H1 (cell line): ENCODE results near the gene COX5A. TPM values are rescaled to one million over a fixed set of nuclear protein-coding genes. Genes with fewer than 3 reads are reported as not detected.

ENCODE experiments used
- CTCF ChIA-PET: fragments of 300-600 bp; sonication (Branson Sonifier 250); formaldehyde crosslinking; loops from one replicate; lab custom pipeline; 2021; ENCODE audit not compliant: partially characterized antibody; lab: Charles Lee
- POLR2A ChIA-PET: fragments of 300-600 bp; sonication (Branson Sonifier 250); formaldehyde crosslinking; loops from one replicate; lab custom pipeline; 2021; ENCODE audit warnings: inconsistent platforms; ENCODE audit not compliant: partially characterized antibody; lab: Charles Lee
- DNase-seq, 2 experiments: peaks; one replicate each; pipeline versions ENCODE4 v3.0.0 to v3.0.0-alpha.2; 2010 to 2022; ENCODE audit warnings: low spot score in 2 of 2, low read depth in 1 of 2, mixed read lengths in 1 of 2
- FAIRE-seq: peaks from 2 replicates; lab custom pipeline; 2011; peaks lifted over from hg19 to GRCh38; lab: Jason Lieb, UNC
- H2AFZ ChIP-seq: 2 replicates; pipeline ENCODE4 v1.8.1; 2012; ENCODE audit warnings: low read length, inconsistent platforms
- H2AK5ac ChIP-seq: 2 replicates; pipeline ENCODE4 v1.6.1; 2013; ENCODE audit warnings: low read depth, low read length
- H2BK120ac ChIP-seq: replicated peaks from 2 replicates; pipeline ENCODE3; 2013; ENCODE audit warnings: low read depth, low read length, inconsistent platforms
- H2BK12ac ChIP-seq: 2 replicates; pipeline ENCODE4 v1.6.1; 2013; ENCODE audit warnings: low read depth, low read length
- H2BK15ac ChIP-seq: 2 replicates; pipeline ENCODE4 v1.6.1; 2013; ENCODE audit warnings: low read length
- H2BK20ac ChIP-seq: 2 replicates; pipeline ENCODE4 v1.6.1; 2013; ENCODE audit warnings: low read length
- H2BK5ac ChIP-seq: 2 replicates; pipeline ENCODE4 v1.6.1; 2013; ENCODE audit warnings: low read depth, low read length
- H3K14ac ChIP-seq: 2 replicates; pipeline ENCODE4 v1.6.1; 2013; ENCODE audit warnings: inconsistent platforms; ENCODE audit not compliant: insufficient read length
- H3K18ac ChIP-seq: 2 replicates; pipeline ENCODE4 v1.6.1; 2013; ENCODE audit warnings: low read length; ENCODE audit errors: extremely low read depth
- H3K23ac ChIP-seq: 2 replicates; pipeline ENCODE4 v1.6.1; 2013; ENCODE audit warnings: inconsistent platforms; ENCODE audit not compliant: insufficient read length
- H3K23me2 ChIP-seq: 2 replicates; pipeline ENCODE4 v1.6.1; 2013; ENCODE audit warnings: low read depth, low read length
- H3K27ac ChIP-seq: 2 replicates; pipeline ENCODE4 v1.6.1; 2011; ENCODE audit warnings: low read depth, low read length, inconsistent platforms
- H3K27me3 ChIP-seq, 4 experiments: replicated peaks in 1 of 4; 1 replicate in 1 of 4; 2 replicates in 3 of 4; pipeline versions ENCODE4 v1.6.1 to v1.8.1; 2011 to 2013; ENCODE audit warnings: low read length in 3 of 4, mild to moderate bottlenecking in 3 of 4, inconsistent platforms in 2 of 4, mixed read lengths in 2 of 4, moderate library complexity in 1 of 4; ENCODE audit not compliant: control insufficient read depth in 3 of 4, insufficient read depth in 3 of 4; ENCODE audit errors: extremely low read depth in 1 of 4
- H3K36me3 ChIP-seq, 4 experiments: 2 replicates each; pipeline versions ENCODE4 v1.6.1 to v1.8.1; 2011 to 2013; ENCODE audit warnings: mild to moderate bottlenecking in 4 of 4, low read length in 3 of 4, moderate library complexity in 2 of 4, control low read depth in 1 of 4, inconsistent platforms in 1 of 4; ENCODE audit not compliant: insufficient read depth in 4 of 4, control insufficient read depth in 2 of 4
- H3K4ac ChIP-seq: replicated peaks from 2 replicates; pipeline ENCODE3; 2013; ENCODE audit warnings: low read length, low read depth, mixed read lengths, inconsistent platforms; ENCODE audit not compliant: insufficient read length
- H3K4me1 ChIP-seq, 4 experiments: replicated peaks in 1 of 4; 1 replicate in 1 of 4; 2 replicates in 3 of 4; pipeline versions ENCODE4 v1.6.1 to v1.8.1; 2011 to 2013; ENCODE audit warnings: low read length in 3 of 4, inconsistent platforms in 2 of 4, mixed read lengths in 1 of 4; ENCODE audit not compliant: insufficient read depth in 4 of 4, control insufficient read depth in 3 of 4
- H3K4me2 ChIP-seq, 2 experiments: 2 replicates each; pipeline versions ENCODE4 v1.6.1 to v1.8.1; 2011 to 2013; ENCODE audit warnings: low read depth in 2 of 2, low read length in 2 of 2, control low read depth in 1 of 2, inconsistent platforms in 1 of 2, mild to moderate bottlenecking in 1 of 2; ENCODE audit not compliant: insufficient read depth in 1 of 2
- H3K4me3 ChIP-seq, 4 experiments: fragments of 200-600, 300-600 bp in 1 of 4; sonication (generic), shearing (Covaris generic), sonication (Bioruptor Twin) in 1 of 4; 2 replicates each; pipeline versions ENCODE4 v1.5.1 to v1.8.1; 2011 to 2016; ENCODE audit warnings: low read length in 4 of 4, low read depth in 3 of 4, control low read depth in 2 of 4, inconsistent platforms in 2 of 4, mild to moderate bottlenecking in 2 of 4, mixed read lengths in 1 of 4, moderate library complexity in 1 of 4; ENCODE audit not compliant: insufficient read depth in 2 of 4; ENCODE audit errors: extremely low read depth in 1 of 4
- H3K56ac ChIP-seq: replicated peaks from 2 replicates; pipeline ENCODE3; 2013; ENCODE audit warnings: low read depth, mild to moderate bottlenecking, mixed read lengths, low read length, inconsistent platforms; ENCODE audit not compliant: insufficient read length
- H3K79me1 ChIP-seq: 2 replicates; pipeline ENCODE4 v1.6.1; 2013; ENCODE audit warnings: low read depth, low read length, control low read depth
- H3K79me2 ChIP-seq, 2 experiments: 2 replicates each; pipeline versions ENCODE4 v1.6.1 to v1.8.1; 2012 to 2013; ENCODE audit warnings: low read length in 2 of 2, mild to moderate bottlenecking in 2 of 2, inconsistent platforms in 1 of 2; ENCODE audit not compliant: insufficient read depth in 2 of 2, control insufficient read depth in 1 of 2
- H3K9ac ChIP-seq, 4 experiments: replicated peaks in 1 of 4; 1 replicate in 1 of 4; 2 replicates in 3 of 4; pipeline versions ENCODE4 v1.6.1 to v1.8.1; 2011 to 2013; ENCODE audit warnings: low read depth in 3 of 4, low read length in 3 of 4, control low read depth in 2 of 4, mild to moderate bottlenecking in 2 of 4, moderate library complexity in 2 of 4, inconsistent platforms in 1 of 4; ENCODE audit errors: extremely low read depth in 1 of 4
- H3K9me3 ChIP-seq, 2 experiments: 2 replicates each; pipeline versions ENCODE4 v1.6.1 to v1.8.1; 2012 to 2013; ENCODE audit warnings: mild to moderate bottlenecking in 2 of 2, moderate library complexity in 2 of 2, control low read depth in 1 of 2, inconsistent platforms in 1 of 2, low read depth in 1 of 2, low read length in 1 of 2, mixed read lengths in 1 of 2; ENCODE audit not compliant: insufficient read depth in 2 of 2
- H4K20me1 ChIP-seq, 2 experiments: replicated peaks in 1 of 2; 2 replicates each; pipeline versions ENCODE3 to v1.8.1; 2011 to 2013; ENCODE audit warnings: inconsistent platforms in 2 of 2, low read length in 2 of 2, mild to moderate bottlenecking in 1 of 2; ENCODE audit not compliant: insufficient read depth in 2 of 2, control insufficient read depth in 1 of 2
- H4K5ac ChIP-seq: 2 replicates; pipeline ENCODE4 v1.6.1; 2013; ENCODE audit warnings: low read length, low read depth, mixed read lengths, inconsistent platforms; ENCODE audit not compliant: insufficient read length
- H4K8ac ChIP-seq: 2 replicates; pipeline ENCODE4 v1.8.0; 2013; ENCODE audit warnings: mild to moderate bottlenecking, moderate library complexity, low read length, inconsistent platforms; ENCODE audit not compliant: insufficient read depth; ENCODE audit errors: extremely low read depth
- H4K91ac ChIP-seq: replicated peaks from 2 replicates; pipeline ENCODE3; 2013; ENCODE audit warnings: low read length, mixed read lengths, inconsistent platforms; ENCODE audit not compliant: insufficient read length
- BCL11A ChIP-seq, 2 experiments: IDR thresholded peaks; one replicate each; pipeline ENCODE4 v1.6.1; 2011; ENCODE audit warnings: low read depth in 2 of 2, low read length in 2 of 2, mild to moderate bottlenecking in 2 of 2
- CHD2 ChIP-seq: IDR thresholded peaks from 2 replicates; pipeline ENCODE4 v1.6.1; 2012; ENCODE audit warnings: low read length, improper control_type of control experiment
- E2F6 ChIP-seq: IDR thresholded peaks from 2 replicates; pipeline ENCODE4 v1.6.1; 2012; ENCODE audit warnings: inconsistent platforms
- EZH2 ChIP-seq: fragments of 200-600 bp; sonication (generic); IDR thresholded peaks from 2 replicates; pipeline ENCODE4 v1.7.1; 2012; ENCODE audit warnings: low read depth, mild to moderate bottlenecking, moderate library complexity, low read length, inconsistent platforms; ENCODE audit not compliant: severe bottlenecking
- MAFK ChIP-seq: IDR thresholded peaks from 2 replicates; pipeline ENCODE4 v1.6.1; 2012; ENCODE audit warnings: low read depth, mild to moderate bottlenecking, improper control_type of control experiment, low read length
- POU5F1 ChIP-seq: IDR thresholded peaks from 2 replicates; pipeline ENCODE4 v1.6.1; 2011; ENCODE audit warnings: low read depth, mild to moderate bottlenecking, low read length, moderate library complexity
- RAD21 ChIP-seq, 2 experiments: IDR thresholded peaks in 1 of 2; conservative IDR thresholded peaks in 1 of 2; 2 replicates each; pipeline ENCODE4 v1.6.1; 2011; ENCODE audit warnings: low read depth in 2 of 2, low read length in 2 of 2, improper control_type of control experiment in 1 of 2, inconsistent platforms in 1 of 2, mild to moderate bottlenecking in 1 of 2, moderate library complexity in 1 of 2
- RBBP5 ChIP-seq: IDR thresholded peaks from 2 replicates; pipeline ENCODE4 v1.7.1; 2012; ENCODE audit warnings: low read depth, mild to moderate bottlenecking, inconsistent platforms, low read length, moderate library complexity, borderline replicate concordance
- RNF2 ChIP-seq: fragments of 200-900, 300-1000 bp; sonication (generic); IDR thresholded peaks from 2 replicates; pipeline ENCODE4 v1.7.1; 2016; ENCODE audit warnings: borderline replicate concordance, low read depth, mild to moderate bottlenecking, antibody characterized with exemption, low read length; ENCODE audit not compliant: poor library complexity, severe bottlenecking; ENCODE audit errors: missing control alignments
- RXRA ChIP-seq: IDR thresholded peaks from 2 replicates; pipeline ENCODE4 v1.6.1; 2011; ENCODE audit warnings: low read depth, mild to moderate bottlenecking, low read length, moderate library complexity; ENCODE audit not compliant: insufficient read depth
- SIN3A ChIP-seq, 2 experiments: IDR thresholded peaks in 1 of 2; conservative IDR thresholded peaks in 1 of 2; 2 replicates each; pipeline ENCODE4 v1.6.1; 2011 to 2012; ENCODE audit warnings: low read length in 2 of 2, improper control_type of control experiment in 1 of 2, low read depth in 1 of 2, mild to moderate bottlenecking in 1 of 2
- TAF1 ChIP-seq: IDR thresholded peaks from 2 replicates; pipeline ENCODE4 v1.6.1; 2011; ENCODE audit warnings: mild to moderate bottlenecking, low read depth, low read length
- WGBS, 2 experiments: shearing (Covaris generic) in 1 of 2; methylation state at CpG; one replicate each; pipeline versions ENCODE4 v1.1.6 to v1.1.7; 2013 to 2015; ENCODE audit warnings: low lambda C conversion rate in 2 of 2, mixed read lengths in 2 of 2, inconsistent platforms in 1 of 2, low coverage in 1 of 2, missing lambda C conversion rate in 1 of 2; ENCODE audit not compliant: insufficient replicate concordance in 2 of 2, insufficient coverage in 1 of 2, insufficient read length in 1 of 2; ENCODE audit errors: extremely low coverage in 1 of 2, missing lambda C conversion rate in 1 of 2; 5-methylcytosine and 5-hydroxymethylcytosine counted together
- polyA plus RNA-seq, 7 experiments: library from polyadenylated mRNA; depleted of rRNA in 3 of 7; stranded (reverse) in 5 of 7; unstranded in 2 of 7; fragments of >200 nt in 5 of 7; fragments of 200-250 nt in 2 of 7; gene quantifications; 1 replicate in 5 of 7; 2 replicates in 1 of 7; 4 replicates in 1 of 7; pipeline versions ENCODE4 v1.2.1 to v1.2.3, GENCODE V29; 2011 to 2013; ENCODE audit warnings: missing spikeins in 2 of 7, mixed read lengths in 2 of 7
- total RNA-seq: library from RNA; stranded (reverse); fragmentation: NEBNext Ultra II Directional; extraction: Animal tissue kit (Norgen Biotek cat#: 25700); gene quantifications from 2 replicates; pipeline ENCODE4 v1.2.1, GENCODE V29; 2021

The COX5A gene
- total and polyA plus RNA-seq, 2 of the 8 experiments (the other 6 are each of a cell fraction or from before 2014, with no cell fraction given), result 270 to 367 TPM

GRCh38 chr15:74913041-74913440 is 24.8 kb downstream of the COX5A start:
- Histone ChIP-seq H2AFZ (no peak overlapping the region), H3K56ac (no peak overlapping the region), H3K36me3 (peaks cover 7 to 40% (median 21%) of the 10 kb centered on the region in 4 experiments), H4K20me1 (peaks cover 0 to 2% of the 10 kb centered on the region in 2 experiments), H3K18ac (no peak overlapping the region), H3K9me3 (no peaks in the 10 kb centered on the region), H2BK20ac (no peak overlapping the region), H4K91ac (no peak overlapping the region), H3K27ac (no peak overlapping the region), H3K9ac (no peak overlapping the region), H3K23me2 (no peaks in the 10 kb centered on the region), H3K4ac (no peak overlapping the region), H2AK5ac (no peak overlapping the region), H3K4me2 (no peak overlapping the region), H2BK12ac (no peak overlapping the region), H2BK120ac (no peak overlapping the region), H3K23ac (no peak overlapping the region), H3K4me1 (no peaks in the 10 kb centered on the region), H4K8ac (no peak overlapping the region), H4K5ac (no peak overlapping the region), H3K14ac (no peak overlapping the region), H3K79me2 (no peaks in the 10 kb centered on the region), H2BK15ac (no peak overlapping the region), H2BK5ac (no peak overlapping the region), H3K27me3 (no peaks in the 10 kb centered on the region), H3K79me1 (no peaks in the 10 kb centered on the region), H3K4me3 (no peak overlapping the region)
- DNase-seq (no peak), FAIRE-seq (no peak)
- CTCF ChIA-PET, result interaction anchor here (0.6 to 4.0 kb wide), 4 partner anchors 11 to 38 kb away, joined by 3 to 26 read pairs (median 4); no protein-coding TSS in a partner anchor
- 88% methylated on average over 9 of the region's 9 CpGs; no CpG with 5 or more reads in 1 of the 2 experiments for WGBS, 2 experiments
- POLR2A ChIA-PET, result interaction anchor here (0.7 to 10.9 kb wide), 6 partner anchors 9 to 121 kb away, joined by 3 to 84 read pairs (median 4); partner anchors contain the start of gene COX5A
- TF ChIP-seq RBBP5 (no peak), POU5F1 (no peak), MAFK (no peak), EZH2 (no peak), RXRA (no peak), E2F6 (no peak), RNF2 (no peak), TAF1 (no peak), SIN3A (conservative IDR thresholded peaks at IDR 0.05 in 1 of 2, IDR thresholded peaks at IDR 0.05 in 1 of 2; ENCODE audit: low read depth in 1 of 2, low read length in 2 of 2) (no peak), BCL11A (IDR thresholded peaks at IDR 0.05; ENCODE audit: low read depth in 2 of 2, low read length in 2 of 2) (no peak), CHD2 (no peak), RAD21 (IDR thresholded peaks at IDR 0.05 in 1 of 2, conservative IDR thresholded peaks at IDR 0.05 in 1 of 2; ENCODE audit: low read depth in 2 of 2, low read length in 2 of 2) (no peak)
